Activated T-helper 17 cell treated with anti-CD3 and anti-CD28 coated beads, Interleukin-2, amount 50 U/mL, for 72 hours (primary cell): Measurements from ENCODE around the gene IL5. TPM values are rescaled to one million over a fixed set of nuclear protein-coding genes. Genes with fewer than 3 reads are reported as not detected.
A peak's percentile ranks its signal among the peaks of the same experiment; 100 is the strongest.
"Not testable (repeated sequence)": the region's sequence is repeated elsewhere in the genome, so short reads cannot be mapped to it uniquely, and the experiment has no call there.

ENCODE experiments used
- ATAC-seq: fragments of 150-1000 bp; cut with Tn5 transposase; replicated peaks from 2 replicates; pipeline ENCODE4 v1.10.0; 2021; ENCODE audit warnings: mild to moderate bottlenecking, moderate library complexity
- H3K27ac Mint-ChIP-seq: one replicate; pipeline ENCODE4 v1.8.0; 2022; ENCODE audit warnings: mixed read lengths
- H3K27me3 Mint-ChIP-seq: one replicate; pipeline ENCODE4 v1.8.0; 2022; ENCODE audit warnings: mixed read lengths
- H3K36me3 Mint-ChIP-seq: one replicate; pipeline ENCODE4 v1.8.0; 2022; ENCODE audit warnings: low read depth, mild to moderate bottlenecking, mixed read lengths
- H3K4me1 Mint-ChIP-seq: one replicate; pipeline ENCODE4 v1.8.0; 2022; ENCODE audit warnings: mixed read lengths
- H3K4me3 Mint-ChIP-seq: one replicate; pipeline ENCODE4 v1.8.0; 2022; ENCODE audit warnings: mild to moderate bottlenecking, mixed read lengths
- H3K9me3 Mint-ChIP-seq: one replicate; pipeline ENCODE4 v1.8.0; 2022; ENCODE audit warnings: mixed read lengths
- total RNA-seq, 2 donors: library from RNA; stranded (reverse); gene quantifications; one replicate each; pipeline ENCODE4 v1.2.3, GENCODE V29; 2022

IL5 gene
- total RNA-seq, 2 donors from 2014 or later: not detected

- Mint-ChIP-seq H3K27me3 (no peaks in the 10 kb centered on the region), H3K4me3 (no peak overlapping the region), H3K9me3 (no peaks in the 10 kb centered on the region), H3K27ac (no peak overlapping the region), H3K4me1 (peaks cover 6% of the 10 kb centered on the region), H3K36me3 (no peaks in the 10 kb centered on the region)
- no peak for ATAC-seq
Observed at GRCh38 chr5:132549576-132549975, 6.3 kb upstream of the IL5 start.

- H3K27me3 Mint-ChIP-seq, H3K9me3 Mint-ChIP-seq, H3K27ac Mint-ChIP-seq, H3K4me3 Mint-ChIP-seq, H3K36me3 Mint-ChIP-seq, H3K4me1 Mint-ChIP-seq, ATAC-seq: not testable (repeated sequence)
Observed at GRCh38 chr5:132548834-132549233, 5.5 kb upstream of the IL5 start.

- Mint-ChIP-seq H3K4me1 (peaks cover 6% of the 10 kb centered on the region), H3K27me3 (no peaks in the 10 kb centered on the region), H3K36me3 (no peaks in the 10 kb centered on the region), H3K27ac (no peak overlapping the region), H3K9me3 (no peaks in the 10 kb centered on the region), H3K4me3 (no peak overlapping the region)
- ATAC-seq: peak; percentile 29
Observed at GRCh38 chr5:132547269-132547668, 3.9 kb upstream of the IL5 start.

GRCh38 chr5:132546108-132546507, 2.8 kb upstream of the IL5 start:
- Mint-ChIP-seq H3K27ac (peak overlapping the region; percentile 58), H3K4me1 (peaks cover 6% of the 10 kb centered on the region), H3K9me3 (no peaks in the 10 kb centered on the region), H3K4me3 (no peak overlapping the region), H3K36me3 (no peaks in the 10 kb centered on the region), H3K27me3 (no peaks in the 10 kb centered on the region)
- ATAC-seq: peak; percentile 94

GRCh38 chr5:132540764-132541163, 2.6 kb downstream of the IL5 start:
- H3K27ac Mint-ChIP-seq: no peak overlapping the region
- H3K27me3 Mint-ChIP-seq: peaks cover 4% of the 10 kb centered on the region
- H3K4me3 Mint-ChIP-seq: no peak overlapping the region
- no peaks in the 10 kb centered on the region for H3K4me1 Mint-ChIP-seq
- no peaks in the 10 kb centered on the region for H3K36me3 Mint-ChIP-seq
- ATAC-seq: no peak
- no peaks in the 10 kb centered on the region for H3K9me3 Mint-ChIP-seq

GRCh38 chr5:132540149-132540548, 3.2 kb downstream of the IL5 start:
- no peaks in the 10 kb centered on the region for H3K4me1 Mint-ChIP-seq
- H3K9me3 Mint-ChIP-seq: no peaks in the 10 kb centered on the region
- peaks cover 8% of the 10 kb centered on the region for H3K27me3 Mint-ChIP-seq
- no peak for ATAC-seq
- no peaks in the 10 kb centered on the region for H3K36me3 Mint-ChIP-seq
- H3K27ac Mint-ChIP-seq: no peak overlapping the region
- no peak overlapping the region for H3K4me3 Mint-ChIP-seq

GRCh38 chr5:132539716-132540115, 3.6 kb downstream of the IL5 start:
- H3K4me1 Mint-ChIP-seq: no peaks in the 10 kb centered on the region
- H3K4me3 Mint-ChIP-seq: no peak overlapping the region
- H3K27me3 Mint-ChIP-seq: peaks cover 12% of the 10 kb centered on the region
- H3K9me3 Mint-ChIP-seq: no peaks in the 10 kb centered on the region
- no peaks in the 10 kb centered on the region for H3K36me3 Mint-ChIP-seq
- ATAC-seq: no peak
- no peak overlapping the region for H3K27ac Mint-ChIP-seq

- Mint-ChIP-seq H3K27me3 (peaks cover 24% of the 10 kb centered on the region), H3K4me1 (peaks cover 25% of the 10 kb centered on the region), H3K36me3 (no peaks in the 10 kb centered on the region), H3K4me3 (peak overlapping the region; percentile 23), H3K9me3 (no peaks in the 10 kb centered on the region), H3K27ac (no peak overlapping the region)
- ATAC-seq: peak; percentile 28
Observed at GRCh38 chr5:132530946-132531345, 12.4 kb downstream of the IL5 start.

GRCh38 chr5:132528866-132529634, 14.3 kb downstream of the IL5 start:
- peaks cover 38% of the 10 kb centered on the region for H3K4me1 Mint-ChIP-seq

GRCh38 chr5:132528021-132528420, 15.3 kb downstream of the IL5 start:
- peaks cover 10% of the 10 kb centered on the region for H3K27me3 Mint-ChIP-seq
- H3K27ac Mint-ChIP-seq: no peak overlapping the region
- ATAC-seq: no peak
- no peaks in the 10 kb centered on the region for H3K9me3 Mint-ChIP-seq
- H3K36me3 Mint-ChIP-seq: no peaks in the 10 kb centered on the region
- H3K4me3 Mint-ChIP-seq: no peak overlapping the region
- H3K4me1 Mint-ChIP-seq: peaks cover 38% of the 10 kb centered on the region

More at GRCh38 chr5:132528866-132529634, 14.3 kb downstream of the IL5 start:
- Mint-ChIP-seq H3K27ac (no peak overlapping the region), H3K36me3 (no peaks in the 10 kb centered on the region), H3K27me3 (peaks cover 10% of the 10 kb centered on the region), H3K9me3 (no peaks in the 10 kb centered on the region), H3K4me3 (peak overlapping the region; percentile 4)
- ATAC-seq: peak; percentile 39

GRCh38 chr5:132526974-132527564, 16.3 kb downstream of the IL5 start:
- no peak for ATAC-seq
- Mint-ChIP-seq H3K4me3 (no peak overlapping the region), H3K4me1 (peaks cover 38% of the 10 kb centered on the region), H3K27me3 (peaks cover 9% of the 10 kb centered on the region), H3K36me3 (no peaks in the 10 kb centered on the region), H3K27ac (no peak overlapping the region), H3K9me3 (no peaks in the 10 kb centered on the region)

- Mint-ChIP-seq H3K4me1 (peaks cover 32% of the 10 kb centered on the region), H3K9me3 (no peaks in the 10 kb centered on the region), H3K4me3 (no peak overlapping the region), H3K36me3 (no peaks in the 10 kb centered on the region), H3K27ac (no peak overlapping the region), H3K27me3 (peaks cover 4% of the 10 kb centered on the region)
- peak; percentile 18 for ATAC-seq
Observed at GRCh38 chr5:132526290-132526973, 16.9 kb downstream of the IL5 start.

GRCh38 chr5:132525299-132525724, 18.0 kb downstream of the IL5 start:
- Mint-ChIP-seq H3K27ac (peak overlapping the region; percentile 71), H3K36me3 (no peaks in the 10 kb centered on the region), H3K4me1 (peaks cover 27% of the 10 kb centered on the region), H3K9me3 (no peaks in the 10 kb centered on the region), H3K27me3 (peaks cover 4% of the 10 kb centered on the region), H3K4me3 (peak overlapping the region; percentile 33)
- ATAC-seq: peak; percentile 93

- H3K4me1 Mint-ChIP-seq: peaks cover 27% of the 10 kb centered on the region
- H3K36me3 Mint-ChIP-seq, H3K27me3 Mint-ChIP-seq, H3K9me3 Mint-ChIP-seq, ATAC-seq: not testable (repeated sequence)
- H3K27ac Mint-ChIP-seq: peak overlapping the region; percentile 71
- H3K4me3 Mint-ChIP-seq: peak overlapping the region; percentile 33
Observed at GRCh38 chr5:132524877-132525276, 18.4 kb downstream of the IL5 start.

GRCh38 chr5:132522067-132522466, 21.3 kb downstream of the IL5 start:
- not testable (repeated sequence) for H3K27ac Mint-ChIP-seq, H3K4me3 Mint-ChIP-seq, H3K9me3 Mint-ChIP-seq, H3K36me3 Mint-ChIP-seq, H3K27me3 Mint-ChIP-seq, ATAC-seq
- peaks cover 19% of the 10 kb centered on the region for H3K4me1 Mint-ChIP-seq
